HepG2 (cell line): Measurements from ENCODE around the gene PNPLA1. TPM values are rescaled to one million over a fixed set of nuclear protein-coding genes. Genes with fewer than 3 reads are reported as not detected.

Source experiments
- ATF2 ChIP-seq: sonication (generic); formaldehyde crosslinking; IDR thresholded peaks from 2 replicates; pipeline ENCODE4 v1.4.0; 2020; ENCODE audit warnings: missing genetic modification reagents
- ATF7 ChIP-seq, 2 experiments: fragments of 450-650 bp in 1 of 2; sonication (generic) in 1 of 2; formaldehyde crosslinking in 1 of 2; IDR thresholded peaks; 2 replicates each; pipeline versions ENCODE4 v1.4.0 to v1.6.1; 2016 to 2020; ENCODE audit warnings: antibody characterized with exemption in 1 of 2, mild to moderate bottlenecking in 1 of 2, missing genetic modification reagents in 1 of 2
- CENPBD1 ChIP-seq: sonication (generic); formaldehyde crosslinking; IDR thresholded peaks from 2 replicates; pipeline ENCODE4 v1.8.0; 2022; ENCODE audit warnings: missing genetic modification reagents, low read depth, mild to moderate bottlenecking, borderline replicate concordance
- CREB1 ChIP-seq, 2 experiments: fragments of 450-650 bp in 1 of 2; IDR thresholded peaks; 2 replicates each; pipeline ENCODE4 v1.6.1; 2016 to 2017; ENCODE audit warnings: control low read depth in 1 of 2, mild to moderate bottlenecking in 1 of 2, missing compliant biosample characterization in 1 of 2, missing genetic modification characterization in 1 of 2
- HBP1 ChIP-seq: IDR thresholded peaks from 2 replicates; pipeline ENCODE4 v1.6.1; 2016; ENCODE audit warnings: low read depth, control low read depth
- LCORL ChIP-seq, 2 experiments: fragments of 450-650 bp in 1 of 2; sonication (generic) in 1 of 2; formaldehyde crosslinking in 1 of 2; IDR thresholded peaks; 2 replicates each; pipeline versions ENCODE4 v1.5.0 to v1.6.1; 2017 to 2020; ENCODE audit warnings: antibody characterized with exemption in 1 of 2, missing genetic modification reagents in 1 of 2
- MTA3 ChIP-seq: sonication (generic); formaldehyde crosslinking; IDR thresholded peaks from 2 replicates; pipeline ENCODE4 v1.4.0; 2020; ENCODE audit warnings: missing genetic modification reagents
- NR2C2 ChIP-seq: sonication (generic); formaldehyde crosslinking; IDR thresholded peaks from 2 replicates; pipeline ENCODE4 v1.4.0; 2020; ENCODE audit warnings: missing genetic modification reagents, mild to moderate bottlenecking, moderate library complexity, borderline replicate concordance
- PRMT3 ChIP-seq: sonication (generic); formaldehyde crosslinking; IDR thresholded peaks from 2 replicates; pipeline ENCODE4 v1.8.1; 2022; ENCODE audit warnings: low read depth, mild to moderate bottlenecking, moderate library complexity, missing genetic modification reagents, borderline replicate concordance
- SMARCE1 ChIP-seq: fragments of 450-650 bp; IDR thresholded peaks from 2 replicates; pipeline ENCODE4 v1.6.1; 2017; ENCODE audit warnings: borderline replicate concordance
- SP5 ChIP-seq: IDR thresholded peaks from 2 replicates; pipeline ENCODE4 v1.6.1; 2016; ENCODE audit warnings: low read depth, borderline replicate concordance
- SRY ChIP-seq: sonication (generic); formaldehyde crosslinking; IDR thresholded peaks from 2 replicates; pipeline ENCODE4 v1.8.0; 2022; ENCODE audit warnings: mild to moderate bottlenecking, missing genetic modification reagents
- TBP ChIP-seq: sonication (generic); formaldehyde crosslinking; IDR thresholded peaks from 2 replicates; pipeline ENCODE4 v1.5.0; 2020; ENCODE audit warnings: missing genetic modification reagents
- TGIF2 ChIP-seq: IDR thresholded peaks from 2 replicates; pipeline ENCODE4 v1.6.1; 2016; ENCODE audit warnings: control low read depth, missing compliant biosample characterization
- THRA ChIP-seq: sonication (generic); formaldehyde crosslinking; IDR thresholded peaks from 2 replicates; pipeline ENCODE4 v1.4.0; 2020; ENCODE audit warnings: missing genetic modification reagents, borderline replicate concordance
- TOPORS ChIP-seq: sonication (generic); formaldehyde crosslinking; IDR thresholded peaks from 2 replicates; pipeline ENCODE4 v1.8.0; 2023; ENCODE audit warnings: mild to moderate bottlenecking, missing genetic modification reagents
- ZIK1 ChIP-seq: sonication (generic); formaldehyde crosslinking; IDR thresholded peaks from 2 replicates; pipeline ENCODE4 v1.5.0; 2020; ENCODE audit warnings: mild to moderate bottlenecking, low read depth, missing genetic modification reagents, borderline replicate concordance
- ZMYM2 ChIP-seq: sonication (generic); formaldehyde crosslinking; IDR thresholded peaks from 2 replicates; pipeline ENCODE4 v1.8.0; 2022; ENCODE audit warnings: mild to moderate bottlenecking, missing genetic modification reagents
- ZNF326 ChIP-seq: sonication (generic); formaldehyde crosslinking; IDR thresholded peaks from 2 replicates; pipeline ENCODE4 v1.4.0; 2020; ENCODE audit warnings: missing genetic modification reagents, borderline replicate concordance
- ZNF441 ChIP-seq: sonication (generic); formaldehyde crosslinking; IDR thresholded peaks from 2 replicates; pipeline ENCODE4 v1.7.0; 2021; ENCODE audit warnings: missing genetic modification reagents, borderline replicate concordance
- ZNF577 ChIP-seq: sonication (generic); formaldehyde crosslinking; IDR thresholded peaks from 2 replicates; pipeline ENCODE4 v1.4.0; 2020; ENCODE audit warnings: mild to moderate bottlenecking, low read depth, missing genetic modification reagents, borderline replicate concordance
- ZNF615 ChIP-seq: sonication (generic); formaldehyde crosslinking; IDR thresholded peaks from 2 replicates; pipeline ENCODE4 v1.5.0; 2020; ENCODE audit warnings: mild to moderate bottlenecking, missing genetic modification reagents, borderline replicate concordance
- ZNF639 ChIP-seq: conservative IDR thresholded peaks from 2 replicates; pipeline ENCODE4 v1.6.1; 2018; ENCODE audit warnings: missing genetic modification reagents
- polyA plus RNA-seq, 8 experiments: library from polyadenylated mRNA; depleted of rRNA in 3 of 8; stranded (reverse) in 7 of 8; unstranded in 1 of 8; fragments of >200 nt; fragmentation: Illumina TruSeq in 4 of 8; extraction: Trizol in 4 of 8; gene quantifications; 2 replicates each; pipeline versions ENCODE4 v1.2.1 to v1.2.3, GENCODE V29; 2011 to 2016; ENCODE audit warnings: low read depth in 4 of 8, missing spikeins in 1 of 8, mixed read lengths in 1 of 8; ENCODE audit not compliant: insufficient read depth in 1 of 8
- total RNA-seq, 5 experiments: library from RNA; depleted of rRNA; stranded (reverse); fragments of >200 nt; fragmentation: Illumina TruSeq; extraction: Trizol; gene quantifications; 2 replicates each; pipeline ENCODE4 v1.2.3, GENCODE V29; 2016; ENCODE audit warnings: low read depth in 1 of 5

The PNPLA1 gene
- total and polyA plus RNA-seq, 2 of the 13 experiments (the other 11 are each of a cell fraction or from before 2014, with no cell fraction given) = not detected

GRCh38 chr6:36334832-36335459, 65.1 kb downstream of the PNPLA1 start (continued):
- TF ChIP-seq ATF7 (IDR thresholded peaks at IDR 0.05) = peak; percentile 71
- TF ChIP-seq ATF7 (CRISPR knock-in tag; IDR thresholded peaks at IDR 0.05) = peak; percentile 64; the same call in 1 of the 2 replicates
- TF ChIP-seq PRMT3 (CRISPR knock-in tag) = no peak
- no peak for TF ChIP-seq CENPBD1
- no peak for TF ChIP-seq ZNF639
- no peak for TF ChIP-seq TBP (CRISPR knock-in tag)
- TF ChIP-seq ZNF441 (CRISPR knock-in tag) = 0 out of 2 replicates have a peak, but pooled peaks have one; percentile 21
- 0 out of 2 replicates have a peak, but pooled peaks have one; percentile 9 for TF ChIP-seq SP5 (CRISPR knock-in tag)
- peak; percentile 39; the same call in 1 of the 2 replicates for TF ChIP-seq THRA (CRISPR knock-in tag)
- no peak for TF ChIP-seq NR2C2 (CRISPR knock-in tag)
- TF ChIP-seq ZNF615 (CRISPR knock-in tag) = no peak
- TF ChIP-seq ZIK1 (CRISPR knock-in tag) = no peak
- TF ChIP-seq ATF2 (CRISPR knock-in tag) = peak; percentile 84; the same call in 1 of the 2 replicates
- TF ChIP-seq HBP1 (CRISPR knock-in tag) = peak; percentile 32; the same call in 1 of the 2 replicates
- TF ChIP-seq ZMYM2 (CRISPR knock-in tag) = no peak
- no peak for TF ChIP-seq SMARCE1
- TF ChIP-seq ZNF577 (CRISPR knock-in tag) = no peak
- peak; percentile 16; the same call in 1 of the 2 replicates for TF ChIP-seq CREB1 (IDR thresholded peaks at IDR 0.05)
- TF ChIP-seq CREB1 (CRISPR knock-in tag; IDR thresholded peaks at IDR 0.05) = no peak
- no peak for TF ChIP-seq ZNF326 (CRISPR knock-in tag)
- TF ChIP-seq TGIF2 (CRISPR knock-in tag) = peak; percentile 44; the same call in 1 of the 2 replicates
- no peak for TF ChIP-seq SRY
- no peak for TF ChIP-seq MTA3 (CRISPR knock-in tag)
- no peak for TF ChIP-seq LCORL (IDR thresholded peaks at IDR 0.05)
- peak; percentile 66; the same call in 1 of the 2 replicates for TF ChIP-seq LCORL (CRISPR knock-in tag; IDR thresholded peaks at IDR 0.05)
- TF ChIP-seq TOPORS (CRISPR knock-in tag) = no peak
